ENCODE results near the gene AUTS2.

The AUTS2 gene

DNA sequence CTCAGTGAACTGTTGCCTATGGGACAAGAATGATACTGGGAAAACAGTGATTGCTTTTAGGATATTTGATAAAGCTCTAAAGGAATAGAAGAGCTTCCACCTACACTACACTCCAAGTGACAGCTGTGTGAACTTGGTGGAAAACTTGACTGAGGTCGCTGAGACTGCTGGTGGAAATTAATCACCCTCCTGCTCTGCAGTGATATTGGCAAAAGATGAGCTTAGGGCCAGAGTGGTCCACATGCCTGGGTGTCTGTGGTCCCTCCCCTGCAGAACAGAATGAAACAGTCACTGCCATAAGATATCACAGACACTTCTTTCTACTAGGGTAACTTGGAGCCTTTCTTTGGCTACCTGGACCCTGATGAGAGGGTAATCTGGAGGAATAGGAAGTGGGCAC is 1151.6 kb downstream of the AUTS2 start:
- FAIRE-seq (no peak), DNase-seq (ENCODE audit: insufficient read length, low spot score) (no peak)
- TF ChIP-seq POLR2A (IDR thresholded peaks at IDR 0.05; ENCODE audit: low read depth, low read length) (no peak), POU2F2 (IDR thresholded peaks at IDR 0.05; ENCODE audit: low read depth, low read length) (no peak), TAF1 (IDR thresholded peaks at IDR 0.05; ENCODE audit: low read depth, low read length) (no peak), PAX5 (IDR thresholded peaks at IDR 0.05; ENCODE audit: insufficient read depth, low read length, severe bottlenecking) (no peak), SPI1 (IDR thresholded peaks at IDR 0.05; ENCODE audit: low read depth, low read length) (no peak), POLR2AphosphoS5 (IDR thresholded peaks at IDR 0.05; ENCODE audit: low read depth, low read length) (no peak)

DNA sequence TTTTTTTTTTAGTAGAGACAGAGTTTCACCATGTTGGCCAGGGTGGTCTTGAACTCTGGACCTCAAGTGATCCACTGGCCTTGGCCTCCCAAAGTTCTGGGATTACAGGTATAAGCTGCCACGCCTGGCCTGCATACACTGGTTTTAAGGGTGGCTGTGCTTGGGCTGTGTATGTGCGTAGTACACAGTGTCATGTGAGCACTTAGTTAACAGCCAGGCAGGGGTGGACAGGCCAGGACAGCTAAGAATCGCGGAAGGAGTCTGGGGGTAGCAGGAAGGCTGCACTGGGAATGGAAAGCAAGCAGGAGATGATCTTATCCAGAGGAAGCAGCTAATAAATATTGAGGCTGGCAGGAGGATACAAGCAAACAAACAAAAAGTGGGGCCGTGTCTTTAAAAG is 1153.6 kb downstream of the AUTS2 start:
- no peak for TF ChIP-seq SPI1 (IDR thresholded peaks at IDR 0.05; ENCODE audit: low read depth, low read length)
- no peak for TF ChIP-seq PAX5 (IDR thresholded peaks at IDR 0.05; ENCODE audit: insufficient read depth, low read length, severe bottlenecking)
- TF ChIP-seq POLR2AphosphoS5 (IDR thresholded peaks at IDR 0.05; ENCODE audit: low read depth, low read length), result no peak
- no peak for FAIRE-seq
- no peak for DNase-seq (ENCODE audit: insufficient read length, low spot score)

DNA sequence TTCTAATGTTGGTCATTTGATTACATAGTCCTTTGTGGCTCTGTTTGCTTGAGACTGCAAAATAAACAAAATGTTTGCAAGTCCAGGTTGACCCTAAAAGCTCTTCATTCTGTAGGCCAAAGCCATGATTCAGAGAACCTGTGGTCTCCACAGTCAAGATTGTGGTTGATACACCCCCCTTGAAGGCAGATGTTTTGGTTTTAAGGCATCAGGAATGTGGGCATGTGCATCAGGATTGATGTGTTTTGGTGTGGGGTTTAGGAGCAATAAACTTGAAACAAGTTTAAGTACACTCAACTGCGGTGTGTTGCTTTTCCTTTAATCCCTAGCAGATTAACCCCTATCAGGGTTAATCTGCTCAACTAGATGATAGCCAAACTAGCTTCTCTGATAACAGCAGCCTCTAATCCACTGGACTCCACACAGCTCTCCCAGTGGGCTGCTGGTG is 1154.5 kb downstream of the AUTS2 start:
- DNase-seq (ENCODE audit: insufficient read length, low spot score) (no peak), FAIRE-seq (no peak)
- TF ChIP-seq TAF1 (IDR thresholded peaks at IDR 0.05; ENCODE audit: low read depth, low read length) (no peak), SPI1 (IDR thresholded peaks at IDR 0.05; ENCODE audit: low read depth, low read length) (no peak), POLR2A (IDR thresholded peaks at IDR 0.05; ENCODE audit: low read depth, low read length) (no peak), PAX5 (IDR thresholded peaks at IDR 0.05; ENCODE audit: insufficient read depth, low read length, severe bottlenecking) (no peak), POLR2AphosphoS5 (IDR thresholded peaks at IDR 0.05; ENCODE audit: low read depth, low read length) (no peak), POU2F2 (IDR thresholded peaks at IDR 0.05; ENCODE audit: low read depth, low read length) (no peak)

DNA sequence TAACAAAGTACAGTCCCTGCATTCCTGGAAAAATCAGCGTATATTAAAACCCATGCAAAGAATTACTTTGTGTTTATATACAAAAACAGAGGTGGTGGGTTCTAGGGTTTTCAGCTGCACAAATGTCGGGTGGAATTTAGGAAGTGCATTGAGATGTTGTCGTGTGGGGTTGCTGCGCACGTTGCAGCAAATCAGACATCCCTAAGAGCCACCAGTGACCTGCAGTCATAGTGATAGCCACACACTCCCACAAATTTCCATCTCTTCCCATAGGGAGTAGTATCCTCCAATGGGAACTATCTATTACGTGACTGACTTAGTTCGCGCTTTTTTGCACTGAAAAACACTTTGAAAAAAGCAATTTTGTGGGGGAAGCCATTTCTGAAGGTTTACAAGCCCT is 1158.5 kb downstream of the AUTS2 start:
- no peak for TF ChIP-seq TAF1 (IDR thresholded peaks at IDR 0.05; ENCODE audit: low read depth, low read length)
- TF ChIP-seq POLR2A (IDR thresholded peaks at IDR 0.05; ENCODE audit: low read depth, low read length), result no peak
- no peak for TF ChIP-seq POU2F2 (IDR thresholded peaks at IDR 0.05; ENCODE audit: low read depth, low read length)
- no peak for TF ChIP-seq POLR2AphosphoS5 (IDR thresholded peaks at IDR 0.05; ENCODE audit: low read depth, low read length)
- no peak for TF ChIP-seq SPI1 (IDR thresholded peaks at IDR 0.05; ENCODE audit: low read depth, low read length)
- TF ChIP-seq PAX5 (IDR thresholded peaks at IDR 0.05; ENCODE audit: insufficient read depth, low read length, severe bottlenecking), result no peak
- DNase-seq (ENCODE audit: insufficient read length, low spot score), result no peak
- no peak for FAIRE-seq

DNA sequence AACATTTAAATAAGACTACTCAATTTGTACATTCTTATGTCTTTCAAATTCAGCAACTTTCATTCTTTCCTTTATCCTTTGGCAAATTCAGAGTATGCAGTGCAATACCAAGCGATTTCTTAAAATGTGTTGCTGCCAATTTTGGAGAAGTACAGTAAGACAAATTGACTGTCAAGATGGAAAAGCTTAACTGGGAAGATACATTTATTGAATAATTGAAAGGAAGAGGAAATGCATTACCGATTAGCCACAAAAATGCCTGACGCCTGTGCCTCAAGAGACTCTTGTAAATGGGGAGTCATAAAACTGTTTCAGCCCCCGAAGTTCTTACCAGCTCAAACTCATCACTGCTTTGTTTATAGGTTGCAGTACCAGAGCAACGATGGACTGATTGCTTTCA is 1160.4 kb downstream of the AUTS2 start:
- TF ChIP-seq SPI1 (IDR thresholded peaks at IDR 0.05; ENCODE audit: low read depth, low read length) (no peak), PAX5 (IDR thresholded peaks at IDR 0.05; ENCODE audit: insufficient read depth, low read length, severe bottlenecking) (no peak), POLR2AphosphoS5 (IDR thresholded peaks at IDR 0.05; ENCODE audit: low read depth, low read length) (no peak)
- DNase-seq (ENCODE audit: insufficient read length, low spot score) (no peak), FAIRE-seq (no peak)

DNA sequence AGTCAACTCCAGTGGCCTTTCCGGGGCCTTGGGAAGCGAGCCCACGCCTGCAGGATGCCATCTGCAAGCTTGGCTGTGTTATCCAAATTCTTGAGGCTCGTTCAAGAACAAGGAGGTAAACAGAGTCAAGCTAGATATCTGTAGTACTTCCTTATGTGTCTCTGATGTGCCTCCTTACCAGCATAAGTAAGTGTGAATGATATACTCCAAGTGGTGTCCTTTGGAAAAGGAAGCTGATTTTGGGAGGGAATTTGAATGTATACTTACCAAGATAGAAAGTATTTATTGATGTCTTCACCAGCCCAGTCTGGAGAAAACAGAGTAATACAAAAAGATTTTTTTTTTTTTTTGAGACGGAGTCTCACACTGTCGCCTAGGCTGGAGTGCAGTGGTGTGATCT is 1161.4 kb downstream of the AUTS2 start:
- no peak for DNase-seq (ENCODE audit: insufficient read length, low spot score)
- TF ChIP-seq TAF1 (IDR thresholded peaks at IDR 0.05; ENCODE audit: low read depth, low read length) (no peak), SPI1 (IDR thresholded peaks at IDR 0.05; ENCODE audit: low read depth, low read length) (no peak), POU2F2 (IDR thresholded peaks at IDR 0.05; ENCODE audit: low read depth, low read length) (no peak), POLR2AphosphoS5 (IDR thresholded peaks at IDR 0.05; ENCODE audit: low read depth, low read length) (no peak), POLR2A (IDR thresholded peaks at IDR 0.05; ENCODE audit: low read depth, low read length) (no peak), PAX5 (IDR thresholded peaks at IDR 0.05; ENCODE audit: insufficient read depth, low read length, severe bottlenecking) (no peak)
- FAIRE-seq, result no peak

DNA sequence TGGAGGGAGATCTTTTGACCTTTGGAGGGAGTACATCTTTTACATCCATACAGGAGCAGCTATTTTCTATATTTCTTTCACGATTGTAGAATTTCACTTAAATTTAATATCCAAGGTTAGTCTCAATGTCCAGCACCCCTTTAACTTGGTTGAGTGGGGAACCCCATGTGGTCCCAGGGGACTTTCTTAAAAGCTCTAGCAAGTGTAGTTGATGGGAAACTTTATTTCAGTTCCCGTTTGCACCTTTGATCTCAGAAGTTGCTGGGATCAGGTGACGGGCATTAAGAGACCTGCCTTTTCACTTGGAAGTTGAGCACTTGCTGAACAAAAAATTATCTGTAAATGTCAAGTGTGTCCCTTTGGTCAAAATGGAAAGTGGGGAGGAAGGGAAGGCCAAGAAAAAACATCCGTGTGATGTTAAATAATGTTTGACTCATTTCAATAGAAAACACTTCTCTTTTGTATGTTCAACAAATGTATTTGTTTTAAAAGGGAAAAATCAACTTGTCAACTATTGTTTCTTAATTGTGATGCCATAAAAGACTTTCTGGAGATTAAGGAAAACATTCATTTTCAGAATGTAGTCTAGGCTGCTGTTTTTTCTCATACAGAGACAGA is 1163.5 kb downstream of the AUTS2 start:
- peak; percentile 87 for FAIRE-seq
- DNase-seq (ENCODE audit: insufficient read length, low spot score), result no peak
- no peak for TF ChIP-seq TAF1 (IDR thresholded peaks at IDR 0.05; ENCODE audit: low read depth, low read length)
- TF ChIP-seq POU2F2 (IDR thresholded peaks at IDR 0.05; ENCODE audit: low read depth, low read length), result no peak
- TF ChIP-seq SPI1 (IDR thresholded peaks at IDR 0.05; ENCODE audit: low read depth, low read length), result peak; percentile 95

DNA sequence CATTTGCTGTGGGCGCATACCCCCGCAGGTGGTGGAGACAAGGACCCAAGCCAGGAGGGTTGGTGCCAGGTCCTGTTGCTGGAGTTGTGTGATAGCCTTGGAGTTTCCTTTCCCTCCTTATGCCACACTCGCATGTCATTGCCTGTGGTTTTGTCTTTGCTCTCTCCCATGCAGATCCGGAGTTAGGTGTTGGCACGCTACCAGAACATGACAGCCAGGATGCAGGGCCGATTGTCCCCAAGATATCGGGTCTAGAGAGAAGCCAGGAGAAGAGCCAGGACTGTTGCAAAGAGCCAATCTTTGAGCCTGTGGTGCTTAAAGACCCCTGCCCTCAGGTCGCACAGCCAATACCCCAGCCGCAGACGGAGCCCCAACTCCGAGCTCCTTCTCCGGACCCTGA is 1164.4 kb downstream of the AUTS2 start:
- TF ChIP-seq POLR2AphosphoS5 (IDR thresholded peaks at IDR 0.05; ENCODE audit: low read depth, low read length) (no peak), TAF1 (IDR thresholded peaks at IDR 0.05; ENCODE audit: low read depth, low read length) (no peak), PAX5 (IDR thresholded peaks at IDR 0.05; ENCODE audit: insufficient read depth, low read length, severe bottlenecking) (no peak), POLR2A (IDR thresholded peaks at IDR 0.05; ENCODE audit: low read depth, low read length) (no peak), SPI1 (IDR thresholded peaks at IDR 0.05; ENCODE audit: low read depth, low read length) (no peak), POU2F2 (IDR thresholded peaks at IDR 0.05; ENCODE audit: low read depth, low read length) (no peak)
- peak; percentile 5 for FAIRE-seq
- DNase-seq (ENCODE audit: insufficient read length, low spot score), result no peak

DNA sequence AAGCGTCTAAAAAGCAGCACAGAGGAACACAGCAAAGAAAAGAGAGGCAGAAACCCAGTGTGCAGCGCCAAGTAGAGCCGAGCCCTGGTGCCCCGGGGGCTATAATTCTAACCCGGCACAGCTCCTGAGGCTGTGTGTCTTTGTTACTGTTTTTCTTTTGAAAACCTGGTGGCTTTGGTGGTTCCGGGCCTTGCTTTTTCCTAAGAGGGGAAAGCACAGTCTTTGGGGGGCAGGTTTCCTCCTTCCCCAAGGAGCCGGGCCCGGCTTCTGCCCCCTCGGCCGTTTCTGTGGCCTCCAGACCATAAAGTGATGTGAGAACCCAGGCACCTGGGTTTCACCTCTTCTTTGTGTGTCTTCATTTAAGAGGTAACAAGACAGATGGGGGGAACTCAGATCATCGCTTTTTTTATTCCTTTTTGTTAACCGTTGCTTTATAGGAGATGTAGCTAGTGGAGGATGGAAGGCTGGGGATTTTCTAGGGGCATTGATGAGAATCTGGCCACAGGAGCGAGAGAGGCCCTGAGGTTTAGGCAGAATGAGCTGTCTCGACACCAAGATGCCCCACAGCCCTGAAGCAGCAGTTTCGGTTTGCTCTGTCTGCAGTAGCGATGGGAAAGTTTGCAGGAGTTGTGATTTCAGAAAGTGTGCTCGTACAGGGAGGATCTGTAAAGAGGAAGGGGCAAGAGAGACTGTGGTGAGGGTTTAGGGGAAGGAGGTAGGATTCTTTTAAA is 1165.9 kb downstream of the AUTS2 start:
- peak; percentile 64 for DNase-seq (ENCODE audit: insufficient read length, low spot score)
- FAIRE-seq, result peak; percentile 96
- TF ChIP-seq TAF1 (IDR thresholded peaks at IDR 0.05; ENCODE audit: low read depth, low read length) (no peak), PAX5 (IDR thresholded peaks at IDR 0.05; ENCODE audit: insufficient read depth, low read length, severe bottlenecking) (no peak), SPI1 (IDR thresholded peaks at IDR 0.05; ENCODE audit: low read depth, low read length) (peak; percentile 64; the same call in 1 of the 2 replicates)

DNA sequence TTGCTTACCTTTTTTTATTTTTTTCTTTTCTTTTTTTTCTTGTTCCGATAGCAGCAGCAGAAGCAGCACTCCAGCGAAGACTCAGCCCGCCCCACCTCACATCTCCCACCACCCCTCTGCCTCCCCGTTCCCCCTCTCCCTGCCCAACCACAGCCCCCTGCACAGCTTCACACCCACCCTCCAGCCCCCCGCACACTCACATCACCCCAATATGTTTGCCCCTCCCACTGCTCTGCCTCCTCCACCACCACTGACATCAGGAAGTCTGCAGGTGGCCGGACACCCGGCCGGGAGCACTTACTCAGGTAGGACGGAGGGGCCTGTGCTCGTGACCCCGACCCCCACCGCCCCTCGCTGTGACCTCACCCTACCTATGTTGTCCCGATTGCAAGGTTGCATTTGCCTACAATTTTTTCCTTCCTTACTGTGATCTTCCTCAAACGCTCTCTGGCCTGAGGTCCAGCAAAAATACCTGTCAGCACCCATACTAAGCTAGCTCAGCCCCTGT is 1166.5 kb downstream of the AUTS2 start:
- TF ChIP-seq TAF1 (IDR thresholded peaks at IDR 0.05; ENCODE audit: low read depth, low read length) (no peak), POLR2AphosphoS5 (IDR thresholded peaks at IDR 0.05; ENCODE audit: low read depth, low read length) (no peak), POLR2A (IDR thresholded peaks at IDR 0.05; ENCODE audit: low read depth, low read length) (no peak), PAX5 (IDR thresholded peaks at IDR 0.05; ENCODE audit: insufficient read depth, low read length, severe bottlenecking) (no peak)
- FAIRE-seq (no peak), DNase-seq (ENCODE audit: insufficient read length, low spot score) (no peak)

Data from GM12891 (cell line).